Left ventricle myocardium inferior (tissue), 1 donor: Measurements from ENCODE around the gene ISCA2. TPM values are rescaled to one million over a fixed set of nuclear protein-coding genes. Genes with fewer than 3 reads are reported as not detected.

Experiments
- DNase-seq: peaks from one replicate; pipeline ENCODE4 v3.0.0-alpha.2; 2020
- H3K27ac ChIP-seq: fragments of 200-600 bp; replicated peaks from 2 replicates; pipeline ENCODE4 v1.8.0; 2021
- H3K27me3 ChIP-seq: fragments of 200-600 bp; 2 replicates; pipeline ENCODE4 v1.8.0; 2021; ENCODE audit warnings: low read depth
- H3K36me3 ChIP-seq: fragments of 200-600 bp; 2 replicates; pipeline ENCODE4 v1.8.0; 2021
- H3K4me1 ChIP-seq: fragments of 200-600 bp; 2 replicates; pipeline ENCODE4 v1.8.0; 2021
- H3K4me3 ChIP-seq: fragments of 200-600 bp; 2 replicates; pipeline ENCODE4 v1.8.0; 2021; ENCODE audit warnings: mild to moderate bottlenecking, moderate library complexity
- H3K9me3 ChIP-seq: fragments of 200-600 bp; replicated peaks from 2 replicates; pipeline ENCODE4 v1.8.0; 2021
- CTCF ChIP-seq: fragments of 200-600 bp; IDR thresholded peaks from 2 replicates; pipeline ENCODE4 v1.8.0; 2021; ENCODE audit warnings: antibody characterized with exemption, mild to moderate bottlenecking, borderline replicate concordance
- intact Hi-C: fragments of 100-400 bp; cut with micrococcal nuclease; formaldehyde crosslinking; loops from one replicate; pipeline ENCODE4 v1.11.0; 2022
- total RNA-seq: library from RNA; stranded (reverse); fragmentation: NEBNext Ultra II Directional; extraction: Animal tissue kit (Norgen Biotek cat#: 25700); gene quantifications from one replicate; pipeline ENCODE4 v1.2.1, GENCODE V29; 2021
- donor health status: DM: no; HTN: yes; CAD: no; lungs with severe emphysema.

ISCA2 gene
- total RNA-seq, 1 donor from 2014 or later = 45.8 TPM

- Histone ChIP-seq H3K9me3 (no peaks in the 10 kb centered on the region), H3K4me3 (no peak overlapping the region), H3K27me3 (peaks cover 4% of the 10 kb centered on the region), H3K36me3 (no peaks in the 10 kb centered on the region), H3K27ac (no peak overlapping the region), H3K4me1 (peaks cover 5% of the 10 kb centered on the region)
- DNase-seq = no peak
- intact Hi-C loops = no loop called here
- peak; percentile 14 for TF ChIP-seq CTCF
These were observed 14.7 kb downstream of the ISCA2 start for GRCh38 chr14:74508292-74508731.

DNA sequence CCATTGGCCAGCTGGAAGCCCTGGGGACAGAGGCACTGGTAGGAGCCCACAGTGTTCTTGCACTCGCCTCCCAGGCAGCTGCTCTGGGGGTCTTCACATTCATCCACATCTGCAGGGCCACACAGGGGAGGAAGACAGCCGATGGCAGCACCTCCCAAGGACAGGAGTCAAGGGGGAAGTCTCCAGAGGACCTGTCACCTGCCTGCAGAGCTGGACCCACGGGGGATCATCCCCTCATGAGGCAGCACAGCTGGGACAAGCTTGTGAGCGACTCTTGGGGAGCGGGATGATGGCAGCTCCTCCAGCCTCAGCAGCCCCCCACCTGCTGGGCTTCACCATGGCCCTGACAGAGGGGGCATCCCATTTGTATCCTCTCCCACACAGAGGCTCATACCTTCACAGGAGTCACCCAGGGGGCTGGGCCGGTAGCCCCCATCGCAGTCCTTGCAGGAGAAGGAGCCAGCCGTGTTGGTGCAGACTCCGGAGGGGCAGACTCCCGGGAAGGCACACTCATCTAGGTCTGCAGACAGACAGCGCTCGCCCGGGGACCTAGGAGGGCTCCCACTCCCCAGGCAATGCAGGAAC, 15.4 kb downstream of the ISCA2 start:
- no peak overlapping the region for H3K4me3 ChIP-seq
- DNase-seq = no peak
- H3K27ac ChIP-seq = no peak overlapping the region
- H3K4me1 ChIP-seq = peaks cover 5% of the 10 kb centered on the region
- intact Hi-C loops = no loop called here
- H3K27me3 ChIP-seq = peaks cover 4% of the 10 kb centered on the region
- no peak for TF ChIP-seq CTCF
- H3K36me3 ChIP-seq = no peaks in the 10 kb centered on the region
- H3K9me3 ChIP-seq = no peaks in the 10 kb centered on the region

DNA sequence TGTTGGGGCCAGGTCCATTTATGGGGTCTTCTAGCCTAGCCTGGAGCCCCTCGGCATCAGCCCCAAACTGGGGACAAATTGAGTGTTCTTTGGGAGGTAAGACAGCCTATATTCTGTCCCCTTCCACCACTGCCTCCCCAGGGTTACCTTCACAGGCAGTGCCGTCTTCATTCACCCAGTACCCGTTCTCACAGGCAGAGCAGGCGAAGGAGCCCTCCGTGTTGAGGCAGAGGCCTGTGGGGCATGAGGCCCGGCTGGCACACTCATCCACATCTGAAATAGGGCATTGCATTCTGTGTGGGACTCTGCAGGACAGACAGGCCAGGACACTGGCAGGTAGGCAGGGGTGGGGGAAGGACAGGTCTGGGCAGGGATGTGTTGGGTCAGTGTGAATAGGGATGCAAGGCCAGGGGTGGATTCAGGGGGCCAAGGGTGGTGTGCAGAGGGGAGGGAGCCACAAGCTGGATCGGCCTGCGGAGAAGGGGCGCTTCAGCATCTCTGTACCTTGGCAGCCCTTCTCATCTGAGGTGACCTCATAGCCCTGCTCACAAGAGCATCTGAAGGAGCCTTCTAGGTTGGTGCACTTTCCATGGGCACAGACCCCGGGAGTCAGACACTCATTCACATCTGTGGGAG, 16.1 kb downstream of the ISCA2 start:
- H3K36me3 ChIP-seq = no peaks in the 10 kb centered on the region
- no peak for TF ChIP-seq CTCF
- H3K9me3 ChIP-seq = no peaks in the 10 kb centered on the region
- intact Hi-C loops = no loop called here
- no peak overlapping the region for H3K4me3 ChIP-seq
- peaks cover 4% of the 10 kb centered on the region for H3K27me3 ChIP-seq
- no peak overlapping the region for H3K27ac ChIP-seq
- no peak for DNase-seq
- H3K4me1 ChIP-seq = peaks cover 5% of the 10 kb centered on the region

DNA sequence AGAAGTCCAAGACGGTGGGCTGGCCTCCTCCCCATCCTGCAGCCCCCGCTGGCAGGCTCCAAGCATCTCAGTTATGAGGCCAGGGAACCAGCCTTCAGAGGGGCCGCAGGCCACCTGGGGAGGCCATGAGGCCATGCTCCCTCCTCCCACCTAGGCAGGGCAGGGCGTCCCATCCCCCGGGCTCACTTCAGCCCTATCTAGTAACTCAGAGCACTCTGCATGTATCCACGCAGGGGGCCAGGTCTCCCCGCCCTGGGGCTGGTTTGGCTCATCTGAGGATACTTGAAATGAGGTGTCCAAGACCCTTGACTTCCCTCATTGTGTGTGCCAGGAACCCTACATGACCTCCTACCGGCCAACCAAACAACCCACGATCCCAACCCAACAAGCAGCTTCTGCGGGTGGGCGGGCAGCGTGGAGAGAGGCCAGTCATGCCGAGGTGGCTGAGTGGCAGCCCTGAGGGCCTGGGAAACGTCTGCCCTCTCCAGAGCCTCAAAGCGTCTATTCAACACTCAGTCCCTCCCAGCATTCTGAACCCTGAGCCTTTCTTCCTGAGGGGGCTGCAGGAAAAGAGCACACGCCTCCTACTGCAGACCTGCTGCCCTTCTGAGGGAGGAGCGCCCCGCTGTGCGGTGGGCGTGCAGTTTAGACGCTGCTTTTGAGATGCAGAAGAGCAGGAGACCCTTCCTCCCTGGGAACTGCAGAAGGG, 16.8 kb downstream of the ISCA2 start:
- no peak for TF ChIP-seq CTCF
- H3K9me3 ChIP-seq = no peaks in the 10 kb centered on the region
- H3K4me3 ChIP-seq = no peak overlapping the region
- no peak for DNase-seq
- intact Hi-C loops = no loop called here
- peak overlapping the region; percentile 2 for H3K27ac ChIP-seq
- H3K36me3 ChIP-seq = no peaks in the 10 kb centered on the region
- H3K27me3 ChIP-seq = peaks cover 4% of the 10 kb centered on the region
- peaks cover 5% of the 10 kb centered on the region for H3K4me1 ChIP-seq

- Histone ChIP-seq H3K4me3 (no peak overlapping the region), H3K9me3 (no peaks in the 10 kb centered on the region), H3K4me1 (peaks cover 5% of the 10 kb centered on the region), H3K27me3 (peaks cover 4% of the 10 kb centered on the region), H3K36me3 (no peaks in the 10 kb centered on the region), H3K27ac (peak overlapping the region; percentile 2)
- no peak for DNase-seq
- no peak for TF ChIP-seq CTCF
- intact Hi-C loops = no loop called here
These were observed 17.4 kb downstream of the ISCA2 start for GRCh38 chr14:74510959-74511409.
